Tibial nerve (tissue), 4 donors: Measurements from ENCODE around the gene KCTD14. TPM values are rescaled to one million over a fixed set of nuclear protein-coding genes. Genes with fewer than 3 reads are reported as not detected.

Experiments
- DNase-seq, 2 donors: peaks; one replicate each; pipeline ENCODE4 v3.0.0-alpha.2; 2019; ENCODE audit warnings: low spot score in 2 of 2
- H3K27ac ChIP-seq, 4 donors: fragments of 200-600 bp; sonication (generic) in 3 of 4; one replicate each; pipeline ENCODE4 v1.5.1; 2017 to 2019; ENCODE audit warnings: mild to moderate bottlenecking in 1 of 4
- H3K27me3 ChIP-seq, 2 donors: fragments of 200-600 bp; sonication (generic) in 1 of 2; one replicate each; pipeline versions ENCODE4 v1.5.1 to v1.6.0; 2017 to 2019
- H3K36me3 ChIP-seq, 3 donors: fragments of 200-600 bp; sonication (generic); one replicate each; pipeline ENCODE4 v1.5.1; 2018 to 2019
- H3K4me1 ChIP-seq, 4 donors: fragments of 200-600 bp; sonication (generic) in 3 of 4; one replicate each; pipeline ENCODE4 v1.5.1; 2017 to 2019
- H3K4me3 ChIP-seq, 4 donors: fragments of 200-600 bp; sonication (generic) in 3 of 4; one replicate each; pipeline ENCODE4 v1.5.1; 2017 to 2019; ENCODE audit warnings: mild to moderate bottlenecking in 1 of 4, moderate library complexity in 1 of 4
- H3K9me3 ChIP-seq, 4 donors: fragments of 200-600 bp; sonication (generic) in 3 of 4; one replicate each; pipeline ENCODE4 v1.5.1; 2017 to 2019
- CTCF ChIP-seq, 5 experiments: fragments of 200-600 bp in 3 of 5; fragments of 450-650 bp in 2 of 5; sonication (generic) in 3 of 5; IDR thresholded peaks; one replicate each; pipeline ENCODE4 v1.5.1; 2016 to 2019; ENCODE audit warnings: antibody characterized with exemption in 5 of 5, mild to moderate bottlenecking in 3 of 5, moderate library complexity in 2 of 5
- EP300 ChIP-seq, 2 donors: sonication (generic); formaldehyde crosslinking; IDR thresholded peaks; one replicate each; pipeline ENCODE4 v1.6.1; 2017; ENCODE audit warnings: antibody characterized with exemption in 2 of 2, mild to moderate bottlenecking in 1 of 2
- POLR2A ChIP-seq, 2 donors: fragments of 450-650 bp; IDR thresholded peaks; one replicate each; pipeline ENCODE4 v1.6.1; 2017; ENCODE audit warnings: antibody characterized with exemption in 2 of 2, mild to moderate bottlenecking in 2 of 2, moderate library complexity in 2 of 2
- WGBS, 2 donors: methylation state at CpG; one replicate each; pipeline ENCODE4 v1.1.5; 2018; 5-methylcytosine and 5-hydroxymethylcytosine counted together
- total RNA-seq, 4 donors: library from RNA; depleted of rRNA; stranded (reverse); fragments of >200 nt; gene quantifications; one replicate each; pipeline ENCODE4 v1.1.0, GENCODE V29; 2016

The KCTD14 gene
- total RNA-seq, 4 donors from 2014 or later, result 2.5 to 6.0 (median 3.4) TPM

GRCh38 chr11:78040691-78041379 lies 17.8 kb upstream of the KCTD14 start:
- no peaks in the 10 kb centered on the region for H3K27me3 ChIP-seq
- H3K27ac ChIP-seq, result peak overlapping the region in 2 of 4 donors; percentile 62 to 72

GRCh38 chr11:78039919-78040671 lies 17.0 kb upstream of the KCTD14 start:
- whole genome bisulfite sequencing, 2 donors, result 15% methylated on average over 7 of the region's 7 CpGs
- peak overlapping the region in 3 of 4 donors; percentile 62 to 72 (median 68) for H3K27ac ChIP-seq
- H3K4me1 ChIP-seq, result peaks cover 0 to 28% (median 17%) of the 10 kb centered on the region in 4 donors
- no peak for TF ChIP-seq CTCF (IDR thresholded peaks at IDR 0.05)
- TF ChIP-seq EP300 (IDR thresholded peaks at IDR 0.05), result peak in 1 of 2 donors; percentile 25
- no peak for TF ChIP-seq POLR2A (IDR thresholded peaks at IDR 0.05)
- no peaks in the 10 kb centered on the region for H3K27me3 ChIP-seq
- no peaks in the 10 kb centered on the region for H3K36me3 ChIP-seq
- peak; percentile 33 to 47 for DNase-seq
- H3K9me3 ChIP-seq, result no peaks in the 10 kb centered on the region
- H3K4me3 ChIP-seq, result peak overlapping the region in 3 of 4 donors; percentile 6 to 26 (median 11)

More at GRCh38 chr11:78040691-78041379, 17.8 kb upstream of the KCTD14 start:
- no peak for TF ChIP-seq EP300 (IDR thresholded peaks at IDR 0.05)
- no peak for TF ChIP-seq POLR2A (IDR thresholded peaks at IDR 0.05)
- Histone ChIP-seq H3K9me3 (no peaks in the 10 kb centered on the region), H3K4me3 (no peak overlapping the region), H3K4me1 (peaks cover 0 to 35% (median 21%) of the 10 kb centered on the region in 4 donors), H3K36me3 (no peaks in the 10 kb centered on the region)
- no peak for DNase-seq
- 89 to 94% methylated on average over 15 of the region's 15 CpGs for WGBS, 2 donors

- TF ChIP-seq EP300 (IDR thresholded peaks at IDR 0.05) (no peak), POLR2A (IDR thresholded peaks at IDR 0.05) (no peak), CTCF (IDR thresholded peaks at IDR 0.05) (no peak)
- Histone ChIP-seq H3K36me3 (no peaks in the 10 kb centered on the region), H3K27me3 (no peaks in the 10 kb centered on the region), H3K27ac (peak overlapping the region in 3 of 4 donors; percentile 62 to 72 (median 68)), H3K9me3 (no peaks in the 10 kb centered on the region), H3K4me1 (peaks cover 0 to 27% (median 17%) of the 10 kb centered on the region in 4 donors), H3K4me3 (no peak overlapping the region)
- no peak for DNase-seq
- WGBS, 2 donors, result 59% methylated on average over 4 of the region's 4 CpGs
Measured at GRCh38 chr11:78039391-78039918, 16.4 kb upstream of the KCTD14 start.

- Histone ChIP-seq H3K36me3 (no peaks in the 10 kb centered on the region), H3K4me1 (peaks cover 0 to 27% (median 17%) of the 10 kb centered on the region in 4 donors), H3K27me3 (no peaks in the 10 kb centered on the region), H3K9me3 (no peaks in the 10 kb centered on the region), H3K4me3 (no peak overlapping the region), H3K27ac (peak overlapping the region in 2 of 4 donors; percentile 62 to 72)
- TF ChIP-seq POLR2A (IDR thresholded peaks at IDR 0.05), result no peak
- TF ChIP-seq EP300 (IDR thresholded peaks at IDR 0.05), result no peak
- no peak for TF ChIP-seq CTCF (IDR thresholded peaks at IDR 0.05)
- 66 to 78% methylated on average over 8 of the region's 8 CpGs for WGBS, 2 donors
- DNase-seq, result no peak
Measured at GRCh38 chr11:78038697-78039313, 15.7 kb upstream of the KCTD14 start.

GRCh38 chr11:78037825-78038620 lies 14.9 kb upstream of the KCTD14 start:
- no peak for DNase-seq
- TF ChIP-seq CTCF (IDR thresholded peaks at IDR 0.05) (no peak), EP300 (IDR thresholded peaks at IDR 0.05) (no peak), POLR2A (IDR thresholded peaks at IDR 0.05) (no peak)
- Histone ChIP-seq H3K36me3 (no peaks in the 10 kb centered on the region), H3K27ac (peak overlapping the region in 1 of 4 donors; percentile 72), H3K4me1 (peaks cover 0 to 27% (median 17%) of the 10 kb centered on the region in 4 donors), H3K4me3 (no peak overlapping the region), H3K27me3 (no peaks in the 10 kb centered on the region), H3K9me3 (no peaks in the 10 kb centered on the region)
- WGBS, 2 donors, result 80 to 86% methylated on average over 9 of the region's 9 CpGs
